ENCODE results near the gene SPOCK1.

The SPOCK1 gene

GRCh38 chr5:137492331-137492730, 6.8 kb downstream of the SPOCK1 start:
- Histone ChIP-seq H3K27me3 (ENCODE audit: insufficient read depth, low read length) (peaks cover 19% of the 10 kb centered on the region), H3K27ac (ENCODE audit: low read depth, low read length) (no peak overlapping the region), H3K36me3 (ENCODE audit: insufficient read depth, low read length) (no peaks in the 10 kb centered on the region), H3K4me3 (ENCODE audit: low read length) (no peak overlapping the region), H3K9ac (ENCODE audit: low read depth, low read length) (no peak overlapping the region), H3K4me1 (ENCODE audit: insufficient read depth, low read length) (no peaks in the 10 kb centered on the region), H3K9me3 (ENCODE audit: insufficient read depth, low read depth, low read length) (no peaks in the 10 kb centered on the region)
- 100% methylated on average over 1 of the region's 1 CpG for WGBS

- no peaks in the 10 kb centered on the region for H3K4me1 ChIP-seq (ENCODE audit: insufficient read depth, low read length)
- no peak overlapping the region for H3K27ac ChIP-seq (ENCODE audit: low read depth, low read length)
- peaks cover 7% of the 10 kb centered on the region; the same call in 1 of the 2 replicates for H3K27me3 ChIP-seq (ENCODE audit: insufficient read depth, low read length)
- no peak overlapping the region for H3K9ac ChIP-seq (ENCODE audit: low read depth, low read length)
- H3K36me3 ChIP-seq (ENCODE audit: insufficient read depth, low read length): no peaks in the 10 kb centered on the region
- H3K9me3 ChIP-seq (ENCODE audit: insufficient read depth, low read depth, low read length): no peaks in the 10 kb centered on the region
- H3K4me3 ChIP-seq (ENCODE audit: low read length): no peak overlapping the region
- 91% methylated on average over 4 of the region's 4 CpGs for WGBS
These were observed 8.0 kb downstream of the SPOCK1 start for GRCh38 chr5:137491121-137491520.

GRCh38 chr5:137490591-137490990, 8.5 kb downstream of the SPOCK1 start:
- Histone ChIP-seq H3K27ac (ENCODE audit: low read depth, low read length) (no peak overlapping the region), H3K36me3 (ENCODE audit: insufficient read depth, low read length) (no peaks in the 10 kb centered on the region), H3K9ac (ENCODE audit: low read depth, low read length) (no peak overlapping the region), H3K4me3 (ENCODE audit: low read length) (no peak overlapping the region), H3K27me3 (ENCODE audit: insufficient read depth, low read length) (0 out of 2 replicates have a peak, but pooled peaks cover 3% of the 10 kb centered on the region), H3K9me3 (ENCODE audit: insufficient read depth, low read depth, low read length) (no peaks in the 10 kb centered on the region), H3K4me1 (ENCODE audit: insufficient read depth, low read length) (no peaks in the 10 kb centered on the region)
- 94% methylated on average over 2 of the region's 3 CpGs for WGBS

GRCh38 chr5:137488974-137489373, 10.2 kb downstream of the SPOCK1 start:
- Histone ChIP-seq H3K4me3 (ENCODE audit: low read length) (no peak overlapping the region), H3K9ac (ENCODE audit: low read depth, low read length) (no peak overlapping the region), H3K36me3 (ENCODE audit: insufficient read depth, low read length) (no peaks in the 10 kb centered on the region), H3K27ac (ENCODE audit: low read depth, low read length) (no peak overlapping the region), H3K9me3 (ENCODE audit: insufficient read depth, low read depth, low read length) (no peaks in the 10 kb centered on the region), H3K27me3 (ENCODE audit: insufficient read depth, low read length) (no peaks in the 10 kb centered on the region), H3K4me1 (ENCODE audit: insufficient read depth, low read length) (no peaks in the 10 kb centered on the region)
- 88% methylated on average over 2 of the region's 2 CpGs for WGBS

- Histone ChIP-seq H3K9ac (ENCODE audit: low read depth, low read length) (no peak overlapping the region), H3K4me1 (ENCODE audit: insufficient read depth, low read length) (no peaks in the 10 kb centered on the region), H3K9me3 (ENCODE audit: insufficient read depth, low read depth, low read length) (no peaks in the 10 kb centered on the region), H3K36me3 (ENCODE audit: insufficient read depth, low read length) (no peaks in the 10 kb centered on the region), H3K4me3 (ENCODE audit: low read length) (no peak overlapping the region), H3K27me3 (ENCODE audit: insufficient read depth, low read length) (no peaks in the 10 kb centered on the region), H3K27ac (ENCODE audit: low read depth, low read length) (no peak overlapping the region)
- 95% methylated on average over 9 of the region's 10 CpGs for WGBS
These were observed 10.6 kb downstream of the SPOCK1 start for GRCh38 chr5:137488516-137488915.

GRCh38 chr5:137487600-137487999, 11.5 kb downstream of the SPOCK1 start:
- Histone ChIP-seq H3K9ac (ENCODE audit: low read depth, low read length) (no peak overlapping the region), H3K9me3 (ENCODE audit: insufficient read depth, low read depth, low read length) (no peaks in the 10 kb centered on the region), H3K27ac (ENCODE audit: low read depth, low read length) (no peak overlapping the region), H3K4me1 (ENCODE audit: insufficient read depth, low read length) (no peaks in the 10 kb centered on the region), H3K36me3 (ENCODE audit: insufficient read depth, low read length) (no peaks in the 10 kb centered on the region), H3K4me3 (ENCODE audit: low read length) (no peak overlapping the region), H3K27me3 (ENCODE audit: insufficient read depth, low read length) (no peaks in the 10 kb centered on the region)
- WGBS: 95% methylated on average over 1 of the region's 1 CpG

- Histone ChIP-seq H3K4me3 (ENCODE audit: low read length) (no peak overlapping the region), H3K9me3 (ENCODE audit: insufficient read depth, low read depth, low read length) (no peaks in the 10 kb centered on the region), H3K36me3 (ENCODE audit: insufficient read depth, low read length) (no peaks in the 10 kb centered on the region), H3K4me1 (ENCODE audit: insufficient read depth, low read length) (no peaks in the 10 kb centered on the region), H3K9ac (ENCODE audit: low read depth, low read length) (no peak overlapping the region), H3K27ac (ENCODE audit: low read depth, low read length) (no peak overlapping the region), H3K27me3 (ENCODE audit: insufficient read depth, low read length) (no peaks in the 10 kb centered on the region)
- WGBS: 84% methylated on average over 2 of the region's 2 CpGs
These were observed 12.4 kb downstream of the SPOCK1 start for GRCh38 chr5:137486707-137487106.

GRCh38 chr5:137481596-137481995, 17.5 kb downstream of the SPOCK1 start:
- WGBS: 92% methylated on average over 4 of the region's 4 CpGs
- Histone ChIP-seq H3K36me3 (ENCODE audit: insufficient read depth, low read length) (no peaks in the 10 kb centered on the region), H3K9ac (ENCODE audit: low read depth, low read length) (no peak overlapping the region), H3K9me3 (ENCODE audit: insufficient read depth, low read depth, low read length) (no peaks in the 10 kb centered on the region), H3K27me3 (ENCODE audit: insufficient read depth, low read length) (no peaks in the 10 kb centered on the region), H3K27ac (ENCODE audit: low read depth, low read length) (no peak overlapping the region), H3K4me1 (ENCODE audit: insufficient read depth, low read length) (no peaks in the 10 kb centered on the region), H3K4me3 (ENCODE audit: low read length) (no peak overlapping the region)

GRCh38 chr5:137478043-137478442, 21.1 kb downstream of the SPOCK1 start:
- H3K9ac ChIP-seq (ENCODE audit: low read depth, low read length): no peak overlapping the region
- H3K4me3 ChIP-seq (ENCODE audit: low read length): no peak overlapping the region
- H3K9me3 ChIP-seq (ENCODE audit: insufficient read depth, low read depth, low read length): no peaks in the 10 kb centered on the region
- H3K36me3 ChIP-seq (ENCODE audit: insufficient read depth, low read length): no peaks in the 10 kb centered on the region
- no peaks in the 10 kb centered on the region for H3K27me3 ChIP-seq (ENCODE audit: insufficient read depth, low read length)
- WGBS: 57% methylated on average over 3 of the region's 3 CpGs
- H3K27ac ChIP-seq (ENCODE audit: low read depth, low read length): no peak overlapping the region
- no peaks in the 10 kb centered on the region for H3K4me1 ChIP-seq (ENCODE audit: insufficient read depth, low read length)

- 84% methylated on average over 4 of the region's 4 CpGs for WGBS
- no peaks in the 10 kb centered on the region for H3K9me3 ChIP-seq (ENCODE audit: insufficient read depth, low read depth, low read length)
- H3K4me1 ChIP-seq (ENCODE audit: insufficient read depth, low read length): no peaks in the 10 kb centered on the region
- H3K9ac ChIP-seq (ENCODE audit: low read depth, low read length): no peak overlapping the region
- H3K27ac ChIP-seq (ENCODE audit: low read depth, low read length): no peak overlapping the region
- no peak overlapping the region for H3K4me3 ChIP-seq (ENCODE audit: low read length)
- no peaks in the 10 kb centered on the region for H3K27me3 ChIP-seq (ENCODE audit: insufficient read depth, low read length)
- no peaks in the 10 kb centered on the region for H3K36me3 ChIP-seq (ENCODE audit: insufficient read depth, low read length)
These were observed 28.3 kb downstream of the SPOCK1 start for GRCh38 chr5:137470921-137471220.

- Histone ChIP-seq H3K4me3 (ENCODE audit: low read length) (no peak overlapping the region), H3K27me3 (ENCODE audit: insufficient read depth, low read length) (no peaks in the 10 kb centered on the region), H3K27ac (ENCODE audit: low read depth, low read length) (no peak overlapping the region), H3K4me1 (ENCODE audit: insufficient read depth, low read length) (no peaks in the 10 kb centered on the region), H3K9ac (ENCODE audit: low read depth, low read length) (no peak overlapping the region), H3K9me3 (ENCODE audit: insufficient read depth, low read depth, low read length) (no peaks in the 10 kb centered on the region), H3K36me3 (ENCODE audit: insufficient read depth, low read length) (no peaks in the 10 kb centered on the region)
- whole genome bisulfite sequencing: 84% methylated on average over 5 of the region's 5 CpGs
These were observed 28.8 kb downstream of the SPOCK1 start for GRCh38 chr5:137470111-137470920.

- H3K4me3 ChIP-seq (ENCODE audit: low read length): no peak overlapping the region
These were observed 32.2 kb downstream of the SPOCK1 start for GRCh38 chr5:137466889-137467288.

More at GRCh38 chr5:137466889-137467288, 32.2 kb downstream of the SPOCK1 start:
- no peaks in the 10 kb centered on the region for H3K27me3 ChIP-seq (ENCODE audit: insufficient read depth, low read length)
- H3K9ac ChIP-seq (ENCODE audit: low read depth, low read length): no peak overlapping the region
- no peak overlapping the region for H3K27ac ChIP-seq (ENCODE audit: low read depth, low read length)
- WGBS: 89% methylated on average over 3 of the region's 3 CpGs
- H3K4me1 ChIP-seq (ENCODE audit: insufficient read depth, low read length): no peaks in the 10 kb centered on the region
- H3K36me3 ChIP-seq (ENCODE audit: insufficient read depth, low read length): no peaks in the 10 kb centered on the region
- no peaks in the 10 kb centered on the region for H3K9me3 ChIP-seq (ENCODE audit: insufficient read depth, low read depth, low read length)
